H1 (cell line): ENCODE data around the gene ADNP2. TPM values are rescaled to one million over a fixed set of nuclear protein-coding genes. Genes with fewer than 3 reads are reported as not detected.

Source experiments
- CTCF ChIA-PET: fragments of 300-600 bp; sonication (Branson Sonifier 250); formaldehyde crosslinking; loops from one replicate; lab custom pipeline; 2021; ENCODE audit not compliant: partially characterized antibody; lab: Charles Lee
- POLR2A ChIA-PET: fragments of 300-600 bp; sonication (Branson Sonifier 250); formaldehyde crosslinking; loops from one replicate; lab custom pipeline; 2021; ENCODE audit warnings: inconsistent platforms; ENCODE audit not compliant: partially characterized antibody; lab: Charles Lee
- DNase-seq, 2 experiments: peaks; one replicate each; pipeline versions ENCODE4 v3.0.0 to v3.0.0-alpha.2; 2010 to 2022; ENCODE audit warnings: low spot score in 2 of 2, low read depth in 1 of 2, mixed read lengths in 1 of 2
- FAIRE-seq: peaks from 2 replicates; lab custom pipeline; 2011; peaks lifted over from hg19 to GRCh38; lab: Jason Lieb, UNC
- H2AFZ ChIP-seq: 2 replicates; pipeline ENCODE4 v1.8.1; 2012; ENCODE audit warnings: low read length, inconsistent platforms
- H2AK5ac ChIP-seq: 2 replicates; pipeline ENCODE4 v1.6.1; 2013; ENCODE audit warnings: low read depth, low read length
- H2BK120ac ChIP-seq: replicated peaks from 2 replicates; pipeline ENCODE3; 2013; ENCODE audit warnings: low read depth, low read length, inconsistent platforms
- H2BK12ac ChIP-seq: 2 replicates; pipeline ENCODE4 v1.6.1; 2013; ENCODE audit warnings: low read depth, low read length
- H2BK15ac ChIP-seq: 2 replicates; pipeline ENCODE4 v1.6.1; 2013; ENCODE audit warnings: low read length
- H2BK20ac ChIP-seq: 2 replicates; pipeline ENCODE4 v1.6.1; 2013; ENCODE audit warnings: low read length
- H2BK5ac ChIP-seq: 2 replicates; pipeline ENCODE4 v1.6.1; 2013; ENCODE audit warnings: low read depth, low read length
- H3K14ac ChIP-seq: 2 replicates; pipeline ENCODE4 v1.6.1; 2013; ENCODE audit warnings: inconsistent platforms; ENCODE audit not compliant: insufficient read length
- H3K18ac ChIP-seq: 2 replicates; pipeline ENCODE4 v1.6.1; 2013; ENCODE audit warnings: low read length; ENCODE audit errors: extremely low read depth
- H3K23ac ChIP-seq: 2 replicates; pipeline ENCODE4 v1.6.1; 2013; ENCODE audit warnings: inconsistent platforms; ENCODE audit not compliant: insufficient read length
- H3K23me2 ChIP-seq: 2 replicates; pipeline ENCODE4 v1.6.1; 2013; ENCODE audit warnings: low read depth, low read length
- H3K27ac ChIP-seq: 2 replicates; pipeline ENCODE4 v1.6.1; 2011; ENCODE audit warnings: low read depth, low read length, inconsistent platforms
- H3K27me3 ChIP-seq, 4 experiments: replicated peaks in 1 of 4; 1 replicate in 1 of 4; 2 replicates in 3 of 4; pipeline versions ENCODE4 v1.6.1 to v1.8.1; 2011 to 2013; ENCODE audit warnings: low read length in 3 of 4, mild to moderate bottlenecking in 3 of 4, inconsistent platforms in 2 of 4, mixed read lengths in 2 of 4, moderate library complexity in 1 of 4; ENCODE audit not compliant: control insufficient read depth in 3 of 4, insufficient read depth in 3 of 4; ENCODE audit errors: extremely low read depth in 1 of 4
- H3K36me3 ChIP-seq, 4 experiments: 2 replicates each; pipeline versions ENCODE4 v1.6.1 to v1.8.1; 2011 to 2013; ENCODE audit warnings: mild to moderate bottlenecking in 4 of 4, low read length in 3 of 4, moderate library complexity in 2 of 4, control low read depth in 1 of 4, inconsistent platforms in 1 of 4; ENCODE audit not compliant: insufficient read depth in 4 of 4, control insufficient read depth in 2 of 4
- H3K4ac ChIP-seq: replicated peaks from 2 replicates; pipeline ENCODE3; 2013; ENCODE audit warnings: low read length, low read depth, mixed read lengths, inconsistent platforms; ENCODE audit not compliant: insufficient read length
- H3K4me1 ChIP-seq, 4 experiments: replicated peaks in 1 of 4; 1 replicate in 1 of 4; 2 replicates in 3 of 4; pipeline versions ENCODE4 v1.6.1 to v1.8.1; 2011 to 2013; ENCODE audit warnings: low read length in 3 of 4, inconsistent platforms in 2 of 4, mixed read lengths in 1 of 4; ENCODE audit not compliant: insufficient read depth in 4 of 4, control insufficient read depth in 3 of 4
- H3K4me2 ChIP-seq, 2 experiments: 2 replicates each; pipeline versions ENCODE4 v1.6.1 to v1.8.1; 2011 to 2013; ENCODE audit warnings: low read depth in 2 of 2, low read length in 2 of 2, control low read depth in 1 of 2, inconsistent platforms in 1 of 2, mild to moderate bottlenecking in 1 of 2; ENCODE audit not compliant: insufficient read depth in 1 of 2
- H3K4me3 ChIP-seq, 4 experiments: fragments of 200-600, 300-600 bp in 1 of 4; sonication (generic), shearing (Covaris generic), sonication (Bioruptor Twin) in 1 of 4; 2 replicates each; pipeline versions ENCODE4 v1.5.1 to v1.8.1; 2011 to 2016; ENCODE audit warnings: low read length in 4 of 4, low read depth in 3 of 4, control low read depth in 2 of 4, inconsistent platforms in 2 of 4, mild to moderate bottlenecking in 2 of 4, mixed read lengths in 1 of 4, moderate library complexity in 1 of 4; ENCODE audit not compliant: insufficient read depth in 2 of 4; ENCODE audit errors: extremely low read depth in 1 of 4
- H3K56ac ChIP-seq: replicated peaks from 2 replicates; pipeline ENCODE3; 2013; ENCODE audit warnings: low read depth, mild to moderate bottlenecking, mixed read lengths, low read length, inconsistent platforms; ENCODE audit not compliant: insufficient read length
- H3K79me1 ChIP-seq: 2 replicates; pipeline ENCODE4 v1.6.1; 2013; ENCODE audit warnings: low read depth, low read length, control low read depth
- H3K79me2 ChIP-seq, 2 experiments: 2 replicates each; pipeline versions ENCODE4 v1.6.1 to v1.8.1; 2012 to 2013; ENCODE audit warnings: low read length in 2 of 2, mild to moderate bottlenecking in 2 of 2, inconsistent platforms in 1 of 2; ENCODE audit not compliant: insufficient read depth in 2 of 2, control insufficient read depth in 1 of 2
- H3K9ac ChIP-seq, 4 experiments: replicated peaks in 1 of 4; 1 replicate in 1 of 4; 2 replicates in 3 of 4; pipeline versions ENCODE4 v1.6.1 to v1.8.1; 2011 to 2013; ENCODE audit warnings: low read depth in 3 of 4, low read length in 3 of 4, control low read depth in 2 of 4, mild to moderate bottlenecking in 2 of 4, moderate library complexity in 2 of 4, inconsistent platforms in 1 of 4; ENCODE audit errors: extremely low read depth in 1 of 4
- H3K9me3 ChIP-seq, 2 experiments: 2 replicates each; pipeline versions ENCODE4 v1.6.1 to v1.8.1; 2012 to 2013; ENCODE audit warnings: mild to moderate bottlenecking in 2 of 2, moderate library complexity in 2 of 2, control low read depth in 1 of 2, inconsistent platforms in 1 of 2, low read depth in 1 of 2, low read length in 1 of 2, mixed read lengths in 1 of 2; ENCODE audit not compliant: insufficient read depth in 2 of 2
- H4K20me1 ChIP-seq, 2 experiments: replicated peaks in 1 of 2; 2 replicates each; pipeline versions ENCODE3 to v1.8.1; 2011 to 2013; ENCODE audit warnings: inconsistent platforms in 2 of 2, low read length in 2 of 2, mild to moderate bottlenecking in 1 of 2; ENCODE audit not compliant: insufficient read depth in 2 of 2, control insufficient read depth in 1 of 2
- H4K5ac ChIP-seq: 2 replicates; pipeline ENCODE4 v1.6.1; 2013; ENCODE audit warnings: low read length, low read depth, mixed read lengths, inconsistent platforms; ENCODE audit not compliant: insufficient read length
- H4K8ac ChIP-seq: 2 replicates; pipeline ENCODE4 v1.8.0; 2013; ENCODE audit warnings: mild to moderate bottlenecking, moderate library complexity, low read length, inconsistent platforms; ENCODE audit not compliant: insufficient read depth; ENCODE audit errors: extremely low read depth
- H4K91ac ChIP-seq: replicated peaks from 2 replicates; pipeline ENCODE3; 2013; ENCODE audit warnings: low read length, mixed read lengths, inconsistent platforms; ENCODE audit not compliant: insufficient read length
- ASH2L ChIP-seq: fragments of 200-600, 300-600 bp; sonication (generic); IDR thresholded peaks from one replicate; pipeline ENCODE4 v1.7.1; 2017; ENCODE audit warnings: low read length
- BRCA1 ChIP-seq: IDR thresholded peaks from 2 replicates; pipeline ENCODE4 v1.6.1; 2012; ENCODE audit warnings: low read depth, low read length, improper control_type of control experiment
- CHD1 ChIP-seq: IDR thresholded peaks from 2 replicates; pipeline ENCODE4 v1.6.1; 2012; ENCODE audit warnings: low read depth, low read length, improper control_type of control experiment
- CTCF ChIP-seq, 3 experiments: IDR thresholded peaks; 1 replicate in 2 of 3; 2 replicates in 1 of 3; pipeline versions ENCODE4 v1.5.1 to v1.6.1; 2011; ENCODE audit warnings: low read length in 3 of 3, mild to moderate bottlenecking in 3 of 3, inconsistent platforms in 2 of 3, low read depth in 1 of 3, moderate library complexity in 1 of 3; ENCODE audit not compliant: insufficient read depth in 1 of 3; ENCODE audit errors: control extremely low read depth in 1 of 3
- HDAC2 ChIP-seq, 2 experiments: fragments of 300-600 bp in 1 of 2; sonication (generic) in 1 of 2; IDR thresholded peaks; 2 replicates each; pipeline ENCODE4 v1.6.1; 2011 to 2012; ENCODE audit warnings: low read depth in 2 of 2, low read length in 2 of 2, mild to moderate bottlenecking in 2 of 2, moderate library complexity in 2 of 2, borderline replicate concordance in 1 of 2, inconsistent platforms in 1 of 2
- JUN ChIP-seq: IDR thresholded peaks from 2 replicates; pipeline ENCODE4 v1.6.1; 2011; ENCODE audit warnings: low read depth, mild to moderate bottlenecking, improper control_type of control experiment, low read length
- POLR2AphosphoS5 ChIP-seq: IDR thresholded peaks from 2 replicates; pipeline ENCODE4 v1.6.1; 2011; ENCODE audit warnings: low read depth, low read length
- RAD21 ChIP-seq, 2 experiments: IDR thresholded peaks in 1 of 2; conservative IDR thresholded peaks in 1 of 2; 2 replicates each; pipeline ENCODE4 v1.6.1; 2011; ENCODE audit warnings: low read depth in 2 of 2, low read length in 2 of 2, improper control_type of control experiment in 1 of 2, inconsistent platforms in 1 of 2, mild to moderate bottlenecking in 1 of 2, moderate library complexity in 1 of 2
- SIN3A ChIP-seq, 2 experiments: IDR thresholded peaks in 1 of 2; conservative IDR thresholded peaks in 1 of 2; 2 replicates each; pipeline ENCODE4 v1.6.1; 2011 to 2012; ENCODE audit warnings: low read length in 2 of 2, improper control_type of control experiment in 1 of 2, low read depth in 1 of 2, mild to moderate bottlenecking in 1 of 2
- SP1 ChIP-seq: IDR thresholded peaks from 2 replicates; pipeline ENCODE4 v1.6.1; 2011; ENCODE audit warnings: low read depth, low read length
- TAF1 ChIP-seq: IDR thresholded peaks from 2 replicates; pipeline ENCODE4 v1.6.1; 2011; ENCODE audit warnings: mild to moderate bottlenecking, low read depth, low read length
- WGBS, 2 experiments: shearing (Covaris generic) in 1 of 2; methylation state at CpG; one replicate each; pipeline versions ENCODE4 v1.1.6 to v1.1.7; 2013 to 2015; ENCODE audit warnings: low lambda C conversion rate in 2 of 2, mixed read lengths in 2 of 2, inconsistent platforms in 1 of 2, low coverage in 1 of 2, missing lambda C conversion rate in 1 of 2; ENCODE audit not compliant: insufficient replicate concordance in 2 of 2, insufficient coverage in 1 of 2, insufficient read length in 1 of 2; ENCODE audit errors: extremely low coverage in 1 of 2, missing lambda C conversion rate in 1 of 2; 5-methylcytosine and 5-hydroxymethylcytosine counted together
- polyA plus RNA-seq, 7 experiments: library from polyadenylated mRNA; depleted of rRNA in 3 of 7; stranded (reverse) in 5 of 7; unstranded in 2 of 7; fragments of >200 nt in 5 of 7; fragments of 200-250 nt in 2 of 7; gene quantifications; 1 replicate in 5 of 7; 2 replicates in 1 of 7; 4 replicates in 1 of 7; pipeline versions ENCODE4 v1.2.1 to v1.2.3, GENCODE V29; 2011 to 2013; ENCODE audit warnings: missing spikeins in 2 of 7, mixed read lengths in 2 of 7
- total RNA-seq: library from RNA; stranded (reverse); fragmentation: NEBNext Ultra II Directional; extraction: Animal tissue kit (Norgen Biotek cat#: 25700); gene quantifications from 2 replicates; pipeline ENCODE4 v1.2.1, GENCODE V29; 2021

Gene ADNP2
- total and polyA plus RNA-seq, 2 of the 8 experiments (the other 6 are each of a cell fraction or from before 2014, with no cell fraction given): 25.1 to 61.6 TPM

- 90% methylated on average over 3 of the region's 4 CpGs; no CpG with 5 or more reads in 1 of the 2 experiments for WGBS, 2 experiments
- peak in 1 of 2 experiments; percentile 28; a peak in 1 of 4 replicates for TF ChIP-seq RAD21 (IDR thresholded peaks at IDR 0.05 in 1 of 2, conservative IDR thresholded peaks at IDR 0.05 in 1 of 2; ENCODE audit: low read depth in 2 of 2, low read length in 2 of 2)
- TF ChIP-seq SP1: no peak
- no peak for TF ChIP-seq JUN
- TF ChIP-seq CHD1: no peak
- peak in 2 of 3 experiments; percentile 5 to 30; a peak in 1 of 4 replicates for TF ChIP-seq CTCF (IDR thresholded peaks at IDR 0.05; ENCODE audit: control extremely low read depth in 1 of 3, insufficient read depth in 1 of 3, low read depth in 1 of 3, low read length in 3 of 3)
- no peak for TF ChIP-seq ASH2L
- TF ChIP-seq POLR2AphosphoS5: no peak
- no peak for TF ChIP-seq SIN3A (conservative IDR thresholded peaks at IDR 0.05 in 1 of 2, IDR thresholded peaks at IDR 0.05 in 1 of 2; ENCODE audit: low read depth in 1 of 2, low read length in 2 of 2)
- no peak for TF ChIP-seq HDAC2 (IDR thresholded peaks at IDR 0.05; ENCODE audit: borderline replicate concordance in 1 of 2, low read depth in 2 of 2, low read length in 2 of 2)
- TF ChIP-seq BRCA1: no peak
- no peak for TF ChIP-seq TAF1
Observed at GRCh38 chr18:80070825-80071224, 38.2 kb upstream of the ADNP2 start.

More at GRCh38 chr18:80070825-80071224, 38.2 kb upstream of the ADNP2 start:
- POLR2A ChIA-PET: interaction anchor here (0.7 kb wide), 1 partner anchor 11 kb away, joined by 3 read pairs; no protein-coding TSS in a partner anchor
- Histone ChIP-seq H2BK15ac (no peak overlapping the region), H4K8ac (no peak overlapping the region), H3K79me2 (no peaks in the 10 kb centered on the region), H2BK12ac (no peak overlapping the region), H3K36me3 (no peaks in the 10 kb centered on the region), H3K9me3 (peaks cover 0 to 18% of the 10 kb centered on the region in 2 experiments; a peak in 2 of 4 replicates), H2AFZ (no peak overlapping the region), H3K79me1 (no peaks in the 10 kb centered on the region), H3K4me2 (no peak overlapping the region), H3K14ac (no peak overlapping the region), H2BK5ac (no peak overlapping the region), H3K23me2 (no peaks in the 10 kb centered on the region), H3K27ac (no peak overlapping the region), H2AK5ac (no peak overlapping the region), H3K23ac (no peak overlapping the region), H4K20me1 (no peaks in the 10 kb centered on the region), H4K5ac (no peak overlapping the region), H3K4me3 (no peak overlapping the region), H2BK20ac (no peak overlapping the region), H2BK120ac (no peak overlapping the region), H3K4me1 (no peaks in the 10 kb centered on the region), H3K18ac (no peak overlapping the region), H3K27me3 (no peaks in the 10 kb centered on the region), H4K91ac (no peak overlapping the region), H3K4ac (no peak overlapping the region), H3K56ac (no peak overlapping the region), H3K9ac (no peak overlapping the region)
- FAIRE-seq (no peak), DNase-seq (no peak)
- CTCF ChIA-PET: interaction anchor here (0.7 to 1.1 kb wide), 4 partner anchors 11 to 133 kb away, joined by 3 to 6 read pairs (median 3); no protein-coding TSS in a partner anchor
